Neuronal stem cell (in vitro differentiated cells): ENCODE results near the gene EVA1A.

Experiments used
- DNase-seq: peaks from one replicate; pipeline ENCODE4 v3.0.0-alpha.2; 2013; ENCODE audit warnings: low spot score
- H2AFZ ChIP-seq: one replicate; pipeline ENCODE4 v1.6.1; 2013; ENCODE audit warnings: mild to moderate bottlenecking, low read length, inconsistent platforms
- H2AK5ac ChIP-seq: 2 replicates; pipeline ENCODE4 v1.6.1; 2013; ENCODE audit warnings: low read depth, mild to moderate bottlenecking, inconsistent platforms, low read length, moderate library complexity, mixed read lengths
- H2BK120ac ChIP-seq: 2 replicates; pipeline ENCODE4 v1.6.1; 2013; ENCODE audit warnings: low read depth, mild to moderate bottlenecking, inconsistent platforms, low read length, moderate library complexity, mixed read lengths
- H2BK12ac ChIP-seq: one replicate; pipeline ENCODE4 v1.6.1; 2013; ENCODE audit warnings: low read length, inconsistent platforms
- H2BK15ac ChIP-seq: 2 replicates; pipeline ENCODE4 v1.6.1; 2013; ENCODE audit warnings: mild to moderate bottlenecking, low read length, inconsistent platforms, mixed read lengths
- H2BK5ac ChIP-seq: one replicate; pipeline ENCODE4 v1.6.1; 2013; ENCODE audit warnings: inconsistent platforms, mild to moderate bottlenecking, low read length, moderate library complexity
- H3K14ac ChIP-seq: one replicate; pipeline ENCODE4 v1.6.1; 2013; ENCODE audit warnings: low read length, inconsistent platforms
- H3K18ac ChIP-seq: 2 replicates; pipeline ENCODE4 v1.6.1; 2013; ENCODE audit warnings: low read length, inconsistent platforms
- H3K23ac ChIP-seq: 2 replicates; pipeline ENCODE4 v1.6.1; 2013; ENCODE audit warnings: low read depth, mild to moderate bottlenecking, mixed read lengths, low read length, inconsistent platforms; ENCODE audit not compliant: poor library complexity
- H3K27ac ChIP-seq: replicated peaks from 3 replicates; pipeline ENCODE4 v1.5.1; 2013; ENCODE audit warnings: low read length, inconsistent platforms
- H3K27me3 ChIP-seq, 3 experiments: 2 replicates each; pipeline ENCODE4 v1.6.1; 2013; ENCODE audit warnings: low read length in 3 of 3, mild to moderate bottlenecking in 2 of 3, inconsistent platforms in 1 of 3, low read depth in 1 of 3, mixed read lengths in 1 of 3, moderate library complexity in 1 of 3; ENCODE audit not compliant: control insufficient read depth in 3 of 3, insufficient read depth in 3 of 3
- H3K36me3 ChIP-seq, 2 donors: replicated peaks in 1 of 2; 2 replicates each; pipeline ENCODE4 v1.6.1; 2013; ENCODE audit warnings: low read length in 2 of 2; ENCODE audit not compliant: control insufficient read depth in 2 of 2, insufficient read depth in 2 of 2
- H3K4ac ChIP-seq: 2 replicates; pipeline ENCODE4 v1.6.1; 2013; ENCODE audit warnings: inconsistent platforms, mild to moderate bottlenecking, low read length, moderate library complexity
- H3K4me1 ChIP-seq, 2 donors: 1 replicate in 1 of 2; 2 replicates in 1 of 2; pipeline ENCODE4 v1.6.1; 2013; ENCODE audit warnings: low read length in 2 of 2, low read depth in 1 of 2; ENCODE audit not compliant: control insufficient read depth in 2 of 2, insufficient read depth in 1 of 2
- H3K4me2 ChIP-seq: one replicate; pipeline ENCODE4 v1.6.1; 2013; ENCODE audit warnings: mild to moderate bottlenecking, low read length, inconsistent platforms; ENCODE audit not compliant: insufficient read depth, poor library complexity, severe bottlenecking
- H3K4me3 ChIP-seq, 2 donors: 2 replicates each; pipeline ENCODE4 v1.5.1; 2013; ENCODE audit warnings: low read length in 2 of 2, mild to moderate bottlenecking in 2 of 2, inconsistent platforms in 1 of 2, moderate library complexity in 1 of 2
- H3K79me1 ChIP-seq: one replicate; pipeline ENCODE4 v1.6.1; 2013; ENCODE audit warnings: low read depth, mild to moderate bottlenecking, inconsistent platforms, low read length, moderate library complexity
- H3K9ac ChIP-seq: one replicate; pipeline ENCODE4 v1.6.1; 2013; ENCODE audit warnings: mild to moderate bottlenecking, low read depth, low read length, inconsistent platforms; ENCODE audit not compliant: poor library complexity
- H3K9me3 ChIP-seq, 2 donors: replicated peaks in 1 of 2; 2 replicates each; pipeline versions ENCODE3 to v1.6.1; 2013; ENCODE audit warnings: low read length in 2 of 2, mild to moderate bottlenecking in 2 of 2, inconsistent platforms in 1 of 2, low read depth in 1 of 2, mixed read lengths in 1 of 2, moderate library complexity in 1 of 2; ENCODE audit not compliant: control insufficient read depth in 2 of 2, insufficient read depth in 1 of 2
- H4K8ac ChIP-seq: one replicate; pipeline ENCODE4 v1.6.1; 2013; ENCODE audit warnings: low read depth, mild to moderate bottlenecking, inconsistent platforms, low read length, moderate library complexity
- H4K91ac ChIP-seq: one replicate; pipeline ENCODE4 v1.6.1; 2013; ENCODE audit warnings: low read length, low read depth, mild to moderate bottlenecking, inconsistent platforms; ENCODE audit not compliant: poor library complexity
- WGBS, 2 donors: extraction: QIAGEN DNeasy Blood & Tissue Kit; methylation state at CpG; one replicate each; pipeline ENCODE4 v1.1.7; 2013; ENCODE audit warnings: missing lambda C conversion rate in 2 of 2, mixed read lengths in 1 of 2; ENCODE audit not compliant: insufficient read length in 2 of 2, insufficient replicate concordance in 1 of 2; ENCODE audit errors: extremely low coverage in 2 of 2; 5-methylcytosine and 5-hydroxymethylcytosine counted together

Gene EVA1A

DNA sequence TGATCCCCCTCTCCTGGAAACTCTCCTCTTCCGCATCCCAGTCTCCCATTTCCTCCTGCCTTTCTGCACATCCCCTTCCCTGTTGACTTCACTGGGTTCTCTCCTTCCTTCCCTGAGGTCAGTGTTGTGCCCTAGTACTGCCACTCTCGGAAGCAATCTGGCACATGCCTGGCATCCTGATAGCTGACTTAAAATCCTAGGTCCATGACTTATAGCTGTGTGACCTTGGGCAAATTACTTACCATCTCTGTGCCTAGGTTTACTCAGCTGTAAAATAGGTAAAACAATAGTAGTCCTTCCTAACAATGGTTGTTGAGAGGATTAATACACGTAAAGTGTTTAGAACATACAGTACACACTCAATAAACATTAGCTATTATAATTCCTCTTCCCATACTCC, 9.3 kb downstream of the EVA1A start:
- H4K91ac ChIP-seq = no peak overlapping the region
- H2BK5ac ChIP-seq = no peak overlapping the region
- H3K27me3 ChIP-seq = no peaks in the 10 kb centered on the region
- H3K9me3 ChIP-seq = no peaks in the 10 kb centered on the region
- H3K23ac ChIP-seq = no peak overlapping the region
- no peak overlapping the region for H2AFZ ChIP-seq
- H3K4me2 ChIP-seq = no peak overlapping the region
- no peak overlapping the region for H2BK12ac ChIP-seq
- H3K18ac ChIP-seq = no peak overlapping the region
- no peak overlapping the region for H2BK120ac ChIP-seq
- no peak overlapping the region for H2BK15ac ChIP-seq
- peak overlapping the region in 1 of 2 donors; percentile 51 for H3K4me3 ChIP-seq
- DNase-seq = no peak
- no peaks in the 10 kb centered on the region for H3K79me1 ChIP-seq
- H4K8ac ChIP-seq = no peak overlapping the region
- H3K14ac ChIP-seq = no peak overlapping the region
- peaks cover 7 to 13% of the 10 kb centered on the region in 2 donors for H3K4me1 ChIP-seq
- no peak overlapping the region for H3K9ac ChIP-seq
- no peaks in the 10 kb centered on the region for H3K36me3 ChIP-seq
- H3K27ac ChIP-seq = no peak overlapping the region
- no CpG with 5 or more reads among the region's 3 CpGs for WGBS, 2 donors
- no peak overlapping the region for H3K4ac ChIP-seq
- H2AK5ac ChIP-seq = no peak overlapping the region

DNA sequence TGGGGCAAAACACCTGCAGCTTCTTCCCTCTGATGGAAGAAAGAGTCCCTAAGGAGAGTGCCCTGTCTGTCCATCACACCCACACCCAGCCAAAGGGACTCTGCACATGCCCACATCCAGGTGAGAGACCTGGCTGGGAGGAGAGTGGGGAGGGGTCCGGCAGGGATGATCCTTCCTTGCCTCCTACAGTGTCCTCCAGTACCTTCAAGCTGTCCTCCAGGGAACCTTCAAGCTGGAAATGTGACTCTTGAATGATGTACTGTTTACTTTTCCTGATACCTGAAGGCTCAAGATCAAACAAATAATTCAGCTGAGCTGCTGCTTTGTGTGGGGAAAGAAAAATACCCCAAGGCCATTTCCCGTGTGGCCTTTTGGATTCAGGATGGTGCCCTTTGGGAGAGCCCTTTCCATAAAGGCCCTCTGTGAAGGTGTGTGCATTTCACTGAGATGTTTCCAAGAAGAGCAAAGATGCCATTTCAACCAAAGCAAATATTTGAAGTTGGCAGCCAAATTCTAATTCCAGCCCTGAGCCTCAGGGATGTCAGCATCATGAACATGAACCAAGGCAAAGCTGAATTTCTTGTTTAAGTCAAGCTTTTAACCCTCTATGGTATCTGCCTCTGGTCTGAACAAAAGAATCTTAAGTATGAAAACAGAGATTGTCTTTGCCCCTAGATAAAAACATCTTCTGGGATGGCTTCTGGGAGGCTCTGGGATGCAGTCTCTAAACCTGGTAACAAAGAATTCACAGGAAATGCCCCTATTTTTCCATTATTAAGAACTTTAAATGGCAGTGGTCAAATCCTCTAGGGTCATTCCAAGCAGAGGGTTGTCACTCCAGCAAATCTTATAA, 11.1 kb downstream of the EVA1A start:
- H2BK15ac ChIP-seq = no peak overlapping the region
- no peak overlapping the region for H2AFZ ChIP-seq
- no peak overlapping the region for H3K4ac ChIP-seq
- no peak overlapping the region for H3K14ac ChIP-seq
- no peak overlapping the region for H4K91ac ChIP-seq
- H3K9me3 ChIP-seq = no peaks in the 10 kb centered on the region
- H3K4me2 ChIP-seq = no peak overlapping the region
- no peak overlapping the region for H3K4me3 ChIP-seq
- no peak overlapping the region for H3K9ac ChIP-seq
- H3K27me3 ChIP-seq = no peaks in the 10 kb centered on the region
- no peak overlapping the region for H2AK5ac ChIP-seq
- no peak overlapping the region for H3K18ac ChIP-seq
- no peak overlapping the region for H3K23ac ChIP-seq
- H3K36me3 ChIP-seq = no peaks in the 10 kb centered on the region
- no peak overlapping the region for H4K8ac ChIP-seq
- DNase-seq = no peak
- H3K27ac ChIP-seq = no peak overlapping the region
- no peak overlapping the region for H2BK120ac ChIP-seq
- H3K79me1 ChIP-seq = no peaks in the 10 kb centered on the region
- no CpG with 5 or more reads among the region's 2 CpGs for WGBS, 2 donors
- H2BK5ac ChIP-seq = no peak overlapping the region
- no peak overlapping the region for H2BK12ac ChIP-seq
- H3K4me1 ChIP-seq = peaks cover 16 to 25% of the 10 kb centered on the region in 2 donors

DNA sequence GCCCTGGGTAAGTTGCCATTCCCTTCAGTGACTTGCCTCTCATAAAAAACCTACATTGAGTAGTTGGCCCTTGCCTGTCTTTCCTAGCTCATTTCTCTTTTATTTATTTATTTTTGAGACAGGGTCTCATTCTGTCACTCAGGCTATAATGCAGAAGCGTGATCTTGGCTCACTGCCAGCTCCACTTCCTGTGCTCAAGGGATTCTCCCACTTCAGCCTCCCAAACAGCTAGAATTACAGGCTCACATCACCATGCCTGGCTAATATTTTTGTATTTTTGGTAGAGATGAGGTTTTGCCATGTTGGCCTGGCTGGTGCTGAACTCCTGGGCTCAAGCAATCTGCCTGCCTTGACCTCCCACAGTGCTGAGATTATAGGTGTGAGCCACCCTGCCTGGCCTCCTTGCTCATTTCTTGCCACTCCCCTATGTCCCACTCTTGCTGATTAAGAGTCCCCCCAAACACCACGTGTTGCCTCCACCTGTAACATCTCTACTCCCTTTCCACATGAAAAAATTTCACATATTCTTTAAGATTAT, 12.6 kb downstream of the EVA1A start:
- Histone ChIP-seq H3K27ac (no peak overlapping the region), H3K23ac (no peak overlapping the region), H4K8ac (no peak overlapping the region), H3K4me1 (peaks cover 10 to 18% of the 10 kb centered on the region in 2 donors), H2AK5ac (no peak overlapping the region), H3K18ac (no peak overlapping the region), H3K4me3 (no peak overlapping the region), H2BK15ac (no peak overlapping the region), H2AFZ (no peak overlapping the region), H3K14ac (no peak overlapping the region), H3K9me3 (no peaks in the 10 kb centered on the region), H3K9ac (no peak overlapping the region), H2BK5ac (no peak overlapping the region), H4K91ac (no peak overlapping the region), H3K4ac (no peak overlapping the region), H2BK120ac (no peak overlapping the region), H3K36me3 (no peaks in the 10 kb centered on the region), H2BK12ac (no peak overlapping the region), H3K4me2 (no peak overlapping the region), H3K79me1 (no peaks in the 10 kb centered on the region), H3K27me3 (no peaks in the 10 kb centered on the region)
- no CpG with 5 or more reads among the region's 2 CpGs for WGBS, 2 donors
- no peak for DNase-seq

DNA sequence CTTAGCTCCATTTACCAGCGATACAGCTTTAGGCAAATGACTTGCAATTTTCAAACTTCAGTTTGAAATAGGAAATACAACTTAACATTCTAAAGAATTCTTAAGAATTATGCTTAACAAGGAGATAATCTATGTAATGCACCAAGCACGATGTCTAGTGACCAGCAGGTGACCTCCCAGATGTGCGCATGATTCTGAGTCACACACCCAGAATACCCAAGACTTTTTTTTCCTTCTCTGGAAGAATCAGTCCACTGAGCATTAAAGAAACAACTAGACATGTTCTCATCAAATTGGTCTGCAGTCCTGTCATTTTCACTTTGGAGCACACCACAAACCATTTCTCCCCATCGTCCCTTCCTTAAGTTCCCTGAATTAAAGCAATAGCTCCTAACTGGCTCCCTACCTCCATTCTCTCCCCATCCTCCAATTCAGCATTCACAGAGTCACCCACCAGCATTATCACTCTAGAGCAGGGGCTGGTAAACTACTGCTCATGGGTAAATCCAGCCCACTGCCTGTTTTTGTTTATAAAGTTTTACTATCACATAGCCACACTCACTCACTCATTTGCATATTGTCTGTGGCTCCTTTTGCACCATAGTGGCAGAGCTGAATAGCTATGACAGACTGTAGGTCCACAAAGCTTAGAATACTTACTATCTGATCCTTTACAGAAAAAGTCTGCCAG, 13.2 kb downstream of the EVA1A start:
- H3K4me2 ChIP-seq = no peak overlapping the region
- H3K79me1 ChIP-seq = no peaks in the 10 kb centered on the region
- H2AFZ ChIP-seq = no peak overlapping the region
- H4K8ac ChIP-seq = no peak overlapping the region
- no peaks in the 10 kb centered on the region for H3K36me3 ChIP-seq
- no peak overlapping the region for H2AK5ac ChIP-seq
- no peak overlapping the region for H2BK5ac ChIP-seq
- H4K91ac ChIP-seq = no peak overlapping the region
- WGBS, 2 donors = no CpG with 5 or more reads among the region's 4 CpGs
- no peak overlapping the region for H3K18ac ChIP-seq
- no peak overlapping the region for H3K23ac ChIP-seq
- no peaks in the 10 kb centered on the region for H3K27me3 ChIP-seq
- no peak overlapping the region for H3K27ac ChIP-seq
- no peak overlapping the region for H2BK15ac ChIP-seq
- no peak overlapping the region for H2BK120ac ChIP-seq
- no peak overlapping the region for H2BK12ac ChIP-seq
- no peak for DNase-seq
- no peak overlapping the region for H3K4me3 ChIP-seq
- H3K9ac ChIP-seq = no peak overlapping the region
- H3K4me1 ChIP-seq = peaks cover 10 to 18% of the 10 kb centered on the region in 2 donors
- no peak overlapping the region for H3K4ac ChIP-seq
- H3K9me3 ChIP-seq = peaks cover 0 to 3% of the 10 kb centered on the region in 2 donors
- no peak overlapping the region for H3K14ac ChIP-seq
